Measurements from ENCODE around the gene TMEM131.
"Not testable (repeated sequence)": the region's sequence is repeated elsewhere in the genome, so short reads cannot be mapped to it uniquely, and the experiment has no call there.

The TMEM131 gene

GRCh38 chr2:98025481-98026037 lies 29.8 kb upstream of the TMEM131 start:
- no peak for DNase-seq

- DNase-seq, result not testable (repeated sequence)
Observed at GRCh38 chr2:98022067-98022466, 26.3 kb upstream of the TMEM131 start.

GRCh38 chr2:98020992-98021713 lies 25.4 kb upstream of the TMEM131 start:
- DNase-seq, result peak in 7 of 56 donors; percentile 6 to 45 (median 14)

- no peak for DNase-seq
Observed at GRCh38 chr2:98020516-98020915, 24.8 kb upstream of the TMEM131 start.

- DNase-seq, result no peak
Observed at GRCh38 chr2:98016908-98017670, 21.3 kb upstream of the TMEM131 start.

- no peak for DNase-seq
Observed at GRCh38 chr2:98015671-98016070, 19.9 kb upstream of the TMEM131 start.

- DNase-seq, result no peak
Observed at GRCh38 chr2:98014379-98014778, 18.6 kb upstream of the TMEM131 start.

GRCh38 chr2:98013407-98014042 lies 17.8 kb upstream of the TMEM131 start:
- DNase-seq, result no peak

- no peak for DNase-seq
Observed at GRCh38 chr2:98012561-98012991, 16.8 kb upstream of the TMEM131 start.

GRCh38 chr2:98009887-98010760 lies 14.4 kb upstream of the TMEM131 start:
- DNase-seq, result no peak

- DNase-seq, result no peak
Observed at GRCh38 chr2:98008415-98008814, 12.7 kb upstream of the TMEM131 start.

- no peak for DNase-seq
Observed at GRCh38 chr2:98006378-98006777, 10.6 kb upstream of the TMEM131 start.

GRCh38 chr2:98004613-98005012 lies 8.9 kb upstream of the TMEM131 start:
- no peak for DNase-seq

GRCh38 chr2:98004047-98004446 lies 8.3 kb upstream of the TMEM131 start:
- no peak for DNase-seq

- no peak for DNase-seq
Observed at GRCh38 chr2:97999536-97999935, 3.8 kb upstream of the TMEM131 start.

GRCh38 chr2:97998431-97999005 lies 2.8 kb upstream of the TMEM131 start:
- DNase-seq, result no peak

- DNase-seq, result no peak
Observed at GRCh38 chr2:97997784-97998392, 2.1 kb upstream of the TMEM131 start.

GRCh38 chr2:97996679-97997078 lies 931 bp upstream of the TMEM131 start:
- peak in 2 of 56 donors; percentile 7 to 9 for DNase-seq

GRCh38 chr2:97995026-97995733 lies 568 bp downstream of the TMEM131 start:
- DNase-seq, result peak in 30 of 56 donors; percentile 9 to 70 (median 43)

All from nucleus accumbens (tissue), 56 donors.